OCI-LY7 (cell line): ENCODE results near the gene CORO6.

Source experiments
- CTCF ChIP-seq: fragments of 200-600 bp; sonication (generic); conservative IDR thresholded peaks from 2 replicates; pipeline ENCODE4 v1.5.1; 2014; ENCODE audit warnings: mild to moderate bottlenecking, antibody characterized with exemption, low read length, moderate library complexity, mixed read lengths
- EZH2phosphoT487 ChIP-seq: fragments of 200-600 bp; sonication (generic); IDR thresholded peaks from 2 replicates; pipeline ENCODE4 v1.6.1; 2018; ENCODE audit warnings: low read depth, borderline replicate concordance, mild to moderate bottlenecking, mixed run types, antibody characterized with exemption, low read length, moderate library complexity, mixed read lengths

- TF ChIP-seq CTCF (no peak), EZH2phosphoT487 (no peak)
Observed at GRCh38 chr17:29642171-29642611, 19.5 kb upstream of the CORO6 start.
